Loucy (cell line): Measurements from ENCODE around the gene NMB.
"Not testable (repeated sequence)": the region's sequence is repeated elsewhere in the genome, so short reads cannot be mapped to it uniquely, and the experiment has no call there.

ENCODE experiments used
- H2AFZ ChIP-seq: fragments of 200-600 bp; sonication (generic); 2 replicates; pipeline ENCODE4 v1.6.0; 2016; ENCODE audit warnings: antibody characterized with exemption, mild to moderate bottlenecking, low read length, moderate library complexity
- H3F3A ChIP-seq: fragments of 200-600 bp; 2 replicates; pipeline ENCODE4 v1.6.0; 2016; ENCODE audit warnings: antibody characterized with exemption, low read depth, mild to moderate bottlenecking
- H3K27me3 ChIP-seq: fragments of 200-600 bp; sonication (generic); 2 replicates; pipeline ENCODE4 v1.6.1; 2014; ENCODE audit warnings: low read length, mild to moderate bottlenecking; ENCODE audit not compliant: insufficient read depth, poor library complexity, severe bottlenecking
- H3K36me3 ChIP-seq: fragments of 200-600 bp; sonication (generic); 2 replicates; pipeline ENCODE4 v1.6.1; 2016; ENCODE audit warnings: low read length; ENCODE audit not compliant: insufficient read depth
- H3K4me1 ChIP-seq: fragments of 200-600 bp; sonication (generic); 2 replicates; pipeline ENCODE4 v1.5.1; 2014; ENCODE audit warnings: low read length, mild to moderate bottlenecking; ENCODE audit not compliant: insufficient read depth, poor library complexity, severe bottlenecking
- H3K4me2 ChIP-seq: fragments of 200-600 bp; sonication (generic); 2 replicates; pipeline ENCODE4 v1.6.0; 2014; ENCODE audit warnings: antibody characterized with exemption, low read length, low read depth, mild to moderate bottlenecking; ENCODE audit not compliant: poor library complexity, severe bottlenecking
- H3K4me3 ChIP-seq: fragments of 200-600 bp; sonication (generic); 2 replicates; pipeline ENCODE4 v1.5.1; 2014; ENCODE audit warnings: low read length, mild to moderate bottlenecking, mixed read lengths; ENCODE audit not compliant: poor library complexity, severe bottlenecking
- H3K79me2 ChIP-seq: fragments of 200-600 bp; sonication (generic); 2 replicates; pipeline ENCODE4 v1.6.1; 2014; ENCODE audit warnings: low read length; ENCODE audit not compliant: insufficient read depth
- H3K9ac ChIP-seq: fragments of 200-600 bp; sonication (generic); 2 replicates; pipeline ENCODE4 v1.6.0; 2014; ENCODE audit warnings: mild to moderate bottlenecking, low read depth, low read length, moderate library complexity; ENCODE audit not compliant: poor library complexity, severe bottlenecking
- H3K9me2 ChIP-seq: fragments of 200-600 bp; sonication (generic); replicated peaks from 2 replicates; pipeline ENCODE4 v1.6.1; 2016; ENCODE audit warnings: low read depth, low read length, mixed read lengths
- H3K9me3 ChIP-seq: fragments of 200-600 bp; sonication (generic); 2 replicates; pipeline ENCODE4 v1.6.1; 2014; ENCODE audit warnings: mild to moderate bottlenecking, antibody characterized with exemption, low read length, low read depth; ENCODE audit not compliant: insufficient read depth
- H4K20me1 ChIP-seq: fragments of 200-600 bp; sonication (generic); 2 replicates; pipeline ENCODE4 v1.6.0; 2014; ENCODE audit warnings: antibody characterized with exemption, low read length, mild to moderate bottlenecking; ENCODE audit not compliant: insufficient read depth, poor library complexity, severe bottlenecking
- EZH2phosphoT487 ChIP-seq: fragments of 200-600 bp; IDR thresholded peaks from 2 replicates; pipeline ENCODE4 v1.6.1; 2018; ENCODE audit warnings: antibody characterized with exemption, mild to moderate bottlenecking, moderate library complexity, borderline replicate concordance
- TF ChIP-seq, protein P1 (sequence below): fragments of 200-600 bp; sonication (generic); conservative IDR thresholded peaks from 2 replicates; pipeline ENCODE4 v1.5.1; 2014; ENCODE audit warnings: mild to moderate bottlenecking, antibody characterized with exemption, low read length

Gene NMB

DNA sequence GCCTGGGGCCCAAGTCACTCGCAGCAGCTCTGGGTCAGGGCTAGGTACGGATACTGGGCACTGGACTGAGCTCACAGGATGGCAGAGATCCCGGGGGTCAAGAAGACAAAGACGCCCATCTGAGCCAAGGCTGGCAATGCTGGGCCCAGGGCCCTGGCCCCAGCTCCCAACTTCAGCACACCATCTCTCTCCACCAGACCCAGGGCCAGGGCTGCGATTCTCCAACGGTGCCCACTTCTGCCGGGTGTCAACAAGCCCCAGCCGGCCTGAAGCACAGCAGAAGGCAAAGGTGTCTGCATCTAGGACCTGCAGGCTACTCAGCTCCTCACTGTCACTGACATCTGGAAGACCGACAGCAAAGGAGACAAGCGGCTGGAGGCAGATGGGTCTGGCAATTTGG is 12.5 kb downstream of the NMB start:
- H3K9ac ChIP-seq: no peak overlapping the region
- H3K36me3 ChIP-seq: peaks cover 43% of the 10 kb centered on the region; the same call in 1 of the 2 replicates
- no peak overlapping the region for H2AFZ ChIP-seq
- H3K79me2 ChIP-seq: no peaks in the 10 kb centered on the region
- no peaks in the 10 kb centered on the region for H3K27me3 ChIP-seq
- no peaks in the 10 kb centered on the region for H3K9me2 ChIP-seq
- no peak overlapping the region for H3K4me3 ChIP-seq
- no peaks in the 10 kb centered on the region for H3F3A ChIP-seq
- TF ChIP-seq, protein P1, sequence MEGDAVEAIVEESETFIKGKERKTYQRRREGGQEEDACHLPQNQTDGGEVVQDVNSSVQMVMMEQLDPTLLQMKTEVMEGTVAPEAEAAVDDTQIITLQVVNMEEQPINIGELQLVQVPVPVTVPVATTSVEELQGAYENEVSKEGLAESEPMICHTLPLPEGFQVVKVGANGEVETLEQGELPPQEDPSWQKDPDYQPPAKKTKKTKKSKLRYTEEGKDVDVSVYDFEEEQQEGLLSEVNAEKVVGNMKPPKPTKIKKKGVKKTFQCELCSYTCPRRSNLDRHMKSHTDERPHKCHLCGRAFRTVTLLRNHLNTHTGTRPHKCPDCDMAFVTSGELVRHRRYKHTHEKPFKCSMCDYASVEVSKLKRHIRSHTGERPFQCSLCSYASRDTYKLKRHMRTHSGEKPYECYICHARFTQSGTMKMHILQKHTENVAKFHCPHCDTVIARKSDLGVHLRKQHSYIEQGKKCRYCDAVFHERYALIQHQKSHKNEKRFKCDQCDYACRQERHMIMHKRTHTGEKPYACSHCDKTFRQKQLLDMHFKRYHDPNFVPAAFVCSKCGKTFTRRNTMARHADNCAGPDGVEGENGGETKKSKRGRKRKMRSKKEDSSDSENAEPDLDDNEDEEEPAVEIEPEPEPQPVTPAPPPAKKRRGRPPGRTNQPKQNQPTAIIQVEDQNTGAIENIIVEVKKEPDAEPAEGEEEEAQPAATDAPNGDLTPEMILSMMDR: no peak
- TF ChIP-seq EZH2phosphoT487: no peak
- H3K9me3 ChIP-seq: no peaks in the 10 kb centered on the region
- no peaks in the 10 kb centered on the region for H4K20me1 ChIP-seq
- no peaks in the 10 kb centered on the region for H3K4me1 ChIP-seq
- H3K4me2 ChIP-seq: no peak overlapping the region

DNA sequence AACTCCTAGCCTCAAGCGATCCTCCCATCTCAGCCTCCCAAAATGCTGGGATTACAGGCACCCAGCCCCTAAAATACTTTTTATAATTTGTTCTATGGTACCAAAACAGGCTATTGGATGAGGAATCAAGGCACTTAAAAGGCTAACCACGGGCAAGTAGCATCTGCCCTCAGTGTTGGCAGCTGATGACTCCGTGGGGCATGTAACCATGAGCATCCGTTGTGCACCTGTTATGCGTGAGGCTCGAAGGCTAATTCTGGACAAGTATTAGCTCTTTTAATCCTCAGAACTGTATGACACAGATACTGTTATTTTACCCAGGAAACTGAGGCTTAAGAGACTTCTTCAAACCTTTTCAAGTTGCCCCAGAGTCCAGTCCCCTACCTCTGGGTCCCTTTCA is 14.2 kb downstream of the NMB start:
- Histone ChIP-seq H3K9me3 (no peaks in the 10 kb centered on the region), H3K4me3 (no peak overlapping the region), H2AFZ (no peak overlapping the region), H3K36me3 (peaks cover 58% of the 10 kb centered on the region; the same call in 1 of the 2 replicates), H3K9me2 (no peaks in the 10 kb centered on the region), H3K4me2 (no peak overlapping the region), H3K9ac (no peak overlapping the region), H3K27me3 (no peaks in the 10 kb centered on the region), H4K20me1 (no peaks in the 10 kb centered on the region), H3K4me1 (no peaks in the 10 kb centered on the region), H3K79me2 (no peaks in the 10 kb centered on the region), H3F3A (no peaks in the 10 kb centered on the region)
- TF ChIP-seq EZH2phosphoT487: no peak

DNA sequence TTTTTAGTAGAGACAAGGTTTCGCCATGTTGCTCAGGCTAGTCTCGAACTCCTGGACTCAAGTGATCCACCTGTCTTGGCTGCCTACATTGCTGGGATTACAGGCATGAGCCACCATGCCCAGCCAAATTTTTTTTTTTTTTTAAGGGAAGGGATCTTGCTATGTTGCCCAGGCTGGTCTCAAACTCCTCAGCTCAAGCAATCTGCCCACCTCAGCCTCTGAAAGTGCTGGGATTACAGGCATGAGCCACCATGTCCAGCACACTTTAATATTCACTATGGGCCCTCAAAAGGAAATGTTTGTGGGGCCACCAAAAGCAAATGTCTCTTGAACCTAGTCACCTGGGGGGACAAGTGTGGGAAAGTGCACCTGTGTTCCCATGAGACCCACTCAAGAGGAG is 15.4 kb downstream of the NMB start:
- H3K36me3 ChIP-seq: peaks cover 58% of the 10 kb centered on the region; the same call in 1 of the 2 replicates
- H3F3A ChIP-seq, H3K79me2 ChIP-seq, H3K4me3 ChIP-seq, H3K4me2 ChIP-seq, H4K20me1 ChIP-seq, H3K4me1 ChIP-seq, H3K27me3 ChIP-seq, H3K9me2 ChIP-seq, H2AFZ ChIP-seq, H3K9me3 ChIP-seq, H3K9ac ChIP-seq: not testable (repeated sequence)

DNA sequence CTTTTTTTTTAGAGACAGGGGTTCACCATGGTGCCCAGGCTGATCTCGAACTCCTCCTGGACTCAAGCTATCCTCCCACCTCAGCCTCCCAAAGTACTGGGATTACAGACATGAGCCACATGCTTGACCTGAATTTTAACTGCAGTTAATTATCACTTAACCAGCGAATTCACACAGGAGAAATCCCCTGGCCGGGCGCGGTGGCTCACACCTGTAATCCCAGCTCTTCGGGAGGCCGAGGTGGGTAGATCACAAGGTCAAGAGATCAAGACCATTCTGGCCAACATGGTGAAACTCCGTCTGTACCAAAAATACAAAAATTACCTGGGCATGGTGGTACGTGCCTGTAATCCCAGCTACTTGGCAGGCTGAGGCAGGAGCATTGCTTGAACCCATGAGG is 16.1 kb downstream of the NMB start:
- not testable (repeated sequence) for H3K27me3 ChIP-seq, H4K20me1 ChIP-seq, H3K9ac ChIP-seq, H3K4me1 ChIP-seq, H3K4me2 ChIP-seq, H3K9me2 ChIP-seq, H2AFZ ChIP-seq, H3K4me3 ChIP-seq, H3K79me2 ChIP-seq, H3K9me3 ChIP-seq, H3F3A ChIP-seq
- H3K36me3 ChIP-seq: peaks cover 54% of the 10 kb centered on the region; the same call in 1 of the 2 replicates
